ENCODE results near the gene SH3D19.
"Not testable (repeated sequence)": the region's sequence is repeated elsewhere in the genome, so short reads cannot be mapped to it uniquely, and the experiment has no call there.

SH3D19 gene

DNA sequence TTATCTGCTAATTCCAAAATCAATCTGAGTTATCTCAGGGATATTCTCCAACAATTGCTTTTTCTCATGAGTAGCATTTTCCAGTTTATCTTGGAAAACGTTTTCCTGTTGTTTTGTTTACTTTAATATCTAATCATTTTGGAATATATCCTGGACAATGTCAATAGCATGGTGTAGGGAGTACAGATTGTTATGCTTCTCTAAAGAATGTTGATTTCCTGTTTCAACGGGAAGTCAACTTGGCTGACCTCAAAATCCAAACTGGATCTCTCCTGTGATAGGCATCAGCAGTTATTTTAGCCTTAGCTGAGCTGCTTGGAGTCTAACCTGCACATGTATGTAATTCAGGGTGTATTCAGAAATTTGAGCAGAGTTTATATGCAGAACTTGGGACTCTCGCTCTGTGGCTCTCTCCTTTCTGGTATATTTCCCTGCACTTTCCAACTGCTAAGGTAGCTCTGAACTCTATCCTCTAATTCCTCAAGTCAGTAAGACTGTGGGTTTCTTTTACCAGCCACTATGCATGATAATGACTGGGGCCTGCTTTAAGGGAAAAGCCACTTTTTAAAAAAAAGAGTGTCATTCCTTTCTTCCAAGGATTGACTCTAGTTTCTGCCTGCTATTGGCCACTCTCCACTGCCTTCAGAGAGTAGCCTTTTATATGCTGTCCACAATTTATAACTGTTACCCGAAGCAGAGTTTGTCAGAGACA is 40.7 kb downstream of the SH3D19 start:
- no peaks in the 10 kb centered on the region for H3K27me3 Mint-ChIP-seq (ENCODE audit: low read depth)
- H3K9me3 Mint-ChIP-seq = peaks cover 14% of the 10 kb centered on the region
- peaks cover 16% of the 10 kb centered on the region for H3K36me3 Mint-ChIP-seq (ENCODE audit: low read depth)
- H3K4me1 Mint-ChIP-seq = no peaks in the 10 kb centered on the region
- H3K27ac Mint-ChIP-seq = no peak overlapping the region
- TF ChIP-seq, protein P1, sequence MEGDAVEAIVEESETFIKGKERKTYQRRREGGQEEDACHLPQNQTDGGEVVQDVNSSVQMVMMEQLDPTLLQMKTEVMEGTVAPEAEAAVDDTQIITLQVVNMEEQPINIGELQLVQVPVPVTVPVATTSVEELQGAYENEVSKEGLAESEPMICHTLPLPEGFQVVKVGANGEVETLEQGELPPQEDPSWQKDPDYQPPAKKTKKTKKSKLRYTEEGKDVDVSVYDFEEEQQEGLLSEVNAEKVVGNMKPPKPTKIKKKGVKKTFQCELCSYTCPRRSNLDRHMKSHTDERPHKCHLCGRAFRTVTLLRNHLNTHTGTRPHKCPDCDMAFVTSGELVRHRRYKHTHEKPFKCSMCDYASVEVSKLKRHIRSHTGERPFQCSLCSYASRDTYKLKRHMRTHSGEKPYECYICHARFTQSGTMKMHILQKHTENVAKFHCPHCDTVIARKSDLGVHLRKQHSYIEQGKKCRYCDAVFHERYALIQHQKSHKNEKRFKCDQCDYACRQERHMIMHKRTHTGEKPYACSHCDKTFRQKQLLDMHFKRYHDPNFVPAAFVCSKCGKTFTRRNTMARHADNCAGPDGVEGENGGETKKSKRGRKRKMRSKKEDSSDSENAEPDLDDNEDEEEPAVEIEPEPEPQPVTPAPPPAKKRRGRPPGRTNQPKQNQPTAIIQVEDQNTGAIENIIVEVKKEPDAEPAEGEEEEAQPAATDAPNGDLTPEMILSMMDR (IDR thresholded peaks at IDR 0.05; ENCODE audit: unreplicated experiment in 3 of 3) = no peak
- H3K4me3 Mint-ChIP-seq = no peak overlapping the region

DNA sequence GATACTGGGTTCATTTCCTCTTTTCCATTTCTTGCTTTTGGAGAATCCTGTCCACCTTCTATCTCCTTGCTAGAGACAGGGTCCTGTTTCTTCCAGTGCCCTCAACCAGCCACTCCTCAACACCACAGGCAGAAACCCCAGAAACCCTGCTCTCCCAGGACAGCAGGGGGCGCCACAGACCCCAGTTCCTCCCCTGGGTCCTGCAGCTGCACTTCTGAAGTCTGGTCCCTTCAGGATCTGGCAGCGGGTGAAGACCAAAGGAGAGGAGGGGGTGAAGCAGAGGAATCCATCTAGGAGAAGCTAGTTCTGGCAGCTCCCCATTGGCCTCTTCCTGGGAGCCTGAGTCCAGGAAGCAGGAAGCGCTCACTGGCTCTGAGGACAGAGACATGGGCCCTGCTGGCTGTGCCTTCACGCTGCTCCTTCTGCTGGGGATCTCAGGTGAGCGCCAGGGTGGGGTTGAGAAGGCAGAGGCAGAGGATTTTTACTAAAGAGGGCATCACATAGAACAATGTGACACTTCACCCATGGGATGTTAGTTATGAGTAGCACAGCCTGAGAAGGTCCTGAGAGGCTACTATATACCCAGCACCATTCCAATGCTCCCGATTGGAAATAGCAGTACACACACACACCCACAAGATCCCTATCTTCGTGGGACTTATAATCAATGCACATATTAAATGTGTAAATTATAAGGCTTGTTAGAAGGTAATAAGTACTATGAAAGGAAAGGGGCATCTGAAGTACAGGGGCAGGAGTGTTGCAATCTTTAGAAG is 48.4 kb downstream of the SH3D19 start, which contains the start of gene PRSS48:
Gene PRSS48 (plus strand): TSS at position 375 of the 776 bp plus-strand sequence. CDS start 12 bp downstream, at position 387.
- no peaks in the 10 kb centered on the region for H3K27me3 Mint-ChIP-seq (ENCODE audit: low read depth)
- no peak within 1 kb of the TSS for H3K4me3 Mint-ChIP-seq
- no peaks in the 10 kb centered on the region for H3K4me1 Mint-ChIP-seq
- no peaks in the 10 kb centered on the region for H3K36me3 Mint-ChIP-seq (ENCODE audit: low read depth)
- H3K27ac Mint-ChIP-seq = peak within 1 kb of the TSS in 1 of 3 experiments; percentile 37
- H3K9me3 Mint-ChIP-seq = no peaks in the 10 kb centered on the region
- TF ChIP-seq, protein P1 (IDR thresholded peaks at IDR 0.05; ENCODE audit: unreplicated experiment in 3 of 3) = peak; percentile 32 to 65 (median 55)

DNA sequence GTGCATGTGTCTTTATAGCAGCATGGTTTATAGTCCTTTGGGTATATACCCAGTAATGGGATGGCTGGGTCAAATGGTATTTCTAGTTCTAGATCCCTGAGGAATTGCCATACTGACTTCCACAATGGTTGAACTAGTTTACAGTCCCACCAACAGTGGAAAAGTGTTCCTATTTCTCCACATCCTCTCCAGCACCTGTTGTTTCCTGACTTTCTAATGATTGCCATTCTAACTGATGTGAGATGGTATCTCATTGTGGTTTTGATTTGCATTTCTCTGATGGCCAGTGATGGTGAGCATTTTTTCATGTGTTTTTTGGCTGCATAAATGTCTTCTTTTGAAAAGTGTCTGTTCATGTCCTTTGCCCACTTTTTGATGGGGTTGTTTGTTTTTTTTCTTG is 56.5 kb downstream of the SH3D19 start:
- H3K27me3 Mint-ChIP-seq (ENCODE audit: low read depth); H3K27ac Mint-ChIP-seq; H3K9me3 Mint-ChIP-seq; H3K4me1 Mint-ChIP-seq; H3K4me3 Mint-ChIP-seq: not testable (repeated sequence)
- H3K36me3 Mint-ChIP-seq (ENCODE audit: low read depth) = peaks cover 11% of the 10 kb centered on the region

DNA sequence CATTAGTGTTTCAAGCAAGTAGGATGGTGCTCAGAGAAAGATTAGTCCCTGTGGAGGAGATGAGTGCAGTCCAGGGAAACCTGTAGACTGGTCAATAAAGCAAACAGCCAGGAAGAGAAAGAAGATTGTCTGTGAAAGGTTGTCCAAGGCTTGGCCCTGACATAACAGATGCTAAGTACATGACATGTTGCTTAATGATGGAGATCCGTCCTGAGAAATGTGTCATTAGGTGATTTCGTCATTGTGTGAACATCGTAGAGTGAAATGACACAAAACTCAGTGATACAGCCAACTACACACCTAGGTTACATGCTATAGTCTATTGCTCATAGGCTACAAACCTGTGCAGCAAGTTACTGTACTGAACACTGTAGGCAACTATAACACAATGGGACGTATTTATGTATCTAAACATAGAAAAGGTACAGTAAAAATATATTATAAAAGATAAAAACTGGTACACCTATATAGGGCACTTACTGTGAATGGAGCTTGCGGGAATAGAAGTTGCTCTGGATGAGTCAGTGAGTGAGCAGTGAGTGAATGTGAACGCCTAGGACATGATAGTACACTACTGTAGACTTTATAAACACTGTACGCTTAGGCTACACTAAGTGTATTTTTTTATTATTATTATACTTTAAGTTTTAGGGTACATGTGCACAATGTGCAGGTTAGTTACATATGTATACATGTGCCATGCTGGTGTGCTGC is 57.4 kb downstream of the SH3D19 start:
- H3K36me3 Mint-ChIP-seq (ENCODE audit: low read depth) = peaks cover 14% of the 10 kb centered on the region
- H3K4me3 Mint-ChIP-seq = no peak overlapping the region
- H3K9me3 Mint-ChIP-seq = peaks cover 7% of the 10 kb centered on the region
- H3K4me1 Mint-ChIP-seq = peaks cover 6% of the 10 kb centered on the region
- H3K27ac Mint-ChIP-seq = no peak overlapping the region
- TF ChIP-seq, protein P1 (IDR thresholded peaks at IDR 0.05; ENCODE audit: unreplicated experiment in 3 of 3) = no peak
- no peaks in the 10 kb centered on the region for H3K27me3 Mint-ChIP-seq (ENCODE audit: low read depth)

DNA sequence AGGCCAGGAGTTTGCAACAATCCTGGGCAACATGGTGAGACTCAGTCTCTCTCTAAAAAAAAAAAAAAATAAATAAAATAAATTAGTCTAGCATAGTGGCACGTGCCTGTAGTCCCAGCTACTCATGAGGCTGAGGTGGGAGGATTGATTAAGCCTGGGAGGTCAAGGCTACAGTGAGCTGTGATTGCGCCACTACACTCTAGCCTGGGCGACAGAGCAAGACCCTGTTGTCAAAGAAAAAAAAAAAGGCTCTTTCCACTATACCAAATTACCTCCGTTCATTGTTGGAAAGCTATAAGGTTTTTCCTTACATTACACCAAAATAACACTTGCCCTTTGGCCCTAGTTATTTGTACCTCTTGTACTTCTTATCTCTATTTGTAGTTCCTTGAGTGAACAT is 58.3 kb downstream of the SH3D19 start:
- Mint-ChIP-seq H3K27ac (no peak overlapping the region), H3K4me3 (no peak overlapping the region), H3K27me3 (ENCODE audit: low read depth) (no peaks in the 10 kb centered on the region), H3K9me3 (peaks cover 7% of the 10 kb centered on the region), H3K36me3 (ENCODE audit: low read depth) (peaks cover 15% of the 10 kb centered on the region), H3K4me1 (peaks cover 14% of the 10 kb centered on the region)
- TF ChIP-seq, protein P1 (IDR thresholded peaks at IDR 0.05; ENCODE audit: unreplicated experiment in 3 of 3) = no peak

DNA sequence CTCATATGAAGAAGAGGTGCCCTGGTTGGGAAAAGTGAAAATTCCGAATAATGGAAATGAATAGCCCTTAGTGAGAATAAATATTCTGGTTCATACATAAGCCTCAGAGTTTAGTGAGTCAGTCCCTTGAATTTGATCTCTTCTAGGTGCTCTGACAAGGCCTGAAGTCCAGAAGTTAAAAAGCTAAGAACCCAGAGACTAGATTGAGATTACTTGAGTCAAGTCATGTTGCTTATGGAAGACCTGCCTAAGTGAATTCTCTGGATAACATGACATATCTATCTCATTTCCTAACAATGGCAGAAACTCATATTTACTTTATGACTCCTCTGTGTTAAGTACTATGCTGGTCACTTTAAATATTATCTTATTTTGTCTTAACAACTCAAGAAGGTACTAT is 58.9 kb downstream of the SH3D19 start:
- Mint-ChIP-seq H3K27me3 (ENCODE audit: low read depth) (no peaks in the 10 kb centered on the region), H3K27ac (no peak overlapping the region)

More for the DNA sequence above, 58.9 kb downstream of the SH3D19 start:
- Mint-ChIP-seq H3K9me3 (peaks cover 7% of the 10 kb centered on the region), H3K4me1 (peaks cover 14% of the 10 kb centered on the region), H3K36me3 (ENCODE audit: low read depth) (peaks cover 15% of the 10 kb centered on the region), H3K4me3 (no peak overlapping the region)
- TF ChIP-seq, protein P1 (IDR thresholded peaks at IDR 0.05; ENCODE audit: unreplicated experiment in 3 of 3) = no peak

All from nephron (organoid).